BE2C (cell line): ENCODE data around the gene CCDC136. TPM values are rescaled to one million over a fixed set of nuclear protein-coding genes. Genes with fewer than 3 reads are reported as not detected.

ENCODE experiments used
- DNase-seq: peaks from one replicate; pipeline ENCODE4 v3.0.0-alpha.2; 2020
- H3K27me3 ChIP-seq: fragments of 250-450 bp; sonication (Bioruptor Pico); 2 replicates; pipeline ENCODE4 v1.5.1; 2020; ENCODE audit warnings: mild to moderate bottlenecking
- H3K36me3 ChIP-seq: fragments of 250-450 bp; sonication (Bioruptor Pico); 2 replicates; pipeline ENCODE4 v1.5.1; 2020; ENCODE audit warnings: mild to moderate bottlenecking
- H3K4me1 ChIP-seq: fragments of 250-450 bp; sonication (Bioruptor Pico); 2 replicates; pipeline ENCODE4 v1.5.1; 2020
- H3K4me3 ChIP-seq: 2 replicates; pipeline ENCODE4 v1.5.1; 2011; ENCODE audit warnings: low read depth, low read length
- H3K9me3 ChIP-seq: fragments of 250-450 bp; sonication (Bioruptor Pico); 2 replicates; pipeline ENCODE4 v1.5.1; 2020
- polyA plus RNA-seq: library from polyadenylated mRNA; unstranded; fragments of >200 nt; gene quantifications from one replicate; pipeline ENCODE4 v1.2.1, GENCODE V29; 2012; ENCODE audit warnings: low read depth, missing spikeins; ENCODE audit not compliant: insufficient read length, insufficient read depth
- TF ChIP-seq, protein P1 (sequence below): IDR thresholded peaks from 2 replicates; pipeline ENCODE4 v1.5.1; 2012; ENCODE audit warnings: mild to moderate bottlenecking, low read depth, low read length

Gene CCDC136
- 90.5 TPM for polyA plus RNA-seq

DNA sequence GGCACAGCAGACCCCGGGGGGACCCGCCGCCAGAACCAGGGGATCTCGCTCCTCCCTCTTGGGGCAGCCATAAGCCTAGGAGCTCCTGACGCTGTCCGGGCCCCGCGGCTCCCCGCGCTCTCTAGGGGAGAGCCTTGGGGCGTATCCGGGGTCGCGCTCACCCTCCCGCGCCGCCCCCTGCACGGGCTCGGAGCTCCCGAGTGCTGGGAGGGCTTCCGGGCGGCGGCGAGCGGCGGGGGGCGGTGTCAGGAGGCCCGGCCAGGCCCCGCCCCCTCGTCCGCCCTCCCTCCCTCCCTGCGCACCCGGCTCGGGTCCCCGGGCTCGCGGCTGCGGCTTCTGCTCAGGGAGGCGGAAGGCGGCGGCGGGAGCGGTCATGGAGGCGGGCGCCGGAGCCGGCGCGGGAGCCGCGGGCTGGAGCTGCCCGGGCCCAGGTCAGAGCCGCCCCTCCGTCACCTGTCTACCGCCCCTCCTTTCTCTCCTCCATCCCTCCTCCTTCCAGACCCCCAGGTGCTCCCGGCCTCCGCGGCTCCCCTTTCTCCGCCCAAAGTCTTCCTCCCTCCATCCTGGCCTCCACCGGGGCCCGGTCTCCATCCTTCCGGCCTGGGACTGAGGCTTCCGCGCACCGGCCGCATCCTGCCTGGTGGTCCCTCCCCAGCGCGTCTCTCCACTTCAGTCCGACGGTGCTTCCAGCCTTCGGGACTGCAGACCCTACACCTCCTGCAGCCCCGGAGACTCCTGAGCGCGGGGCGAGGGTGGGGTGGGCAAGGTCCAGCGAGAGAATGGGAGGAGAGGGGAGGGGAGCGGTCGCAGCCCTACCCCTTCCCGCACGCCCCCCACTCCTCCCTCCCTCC, at the start of gene CCDC136:
TSS of gene CCDC136 (plus strand) at position 848 of the 851 bp plus-strand sequence. CDS start 444 bp downstream, outside the sequence.
- H3K9me3 ChIP-seq, result no peaks in the 10 kb centered on the region
- TF ChIP-seq, protein P1, sequence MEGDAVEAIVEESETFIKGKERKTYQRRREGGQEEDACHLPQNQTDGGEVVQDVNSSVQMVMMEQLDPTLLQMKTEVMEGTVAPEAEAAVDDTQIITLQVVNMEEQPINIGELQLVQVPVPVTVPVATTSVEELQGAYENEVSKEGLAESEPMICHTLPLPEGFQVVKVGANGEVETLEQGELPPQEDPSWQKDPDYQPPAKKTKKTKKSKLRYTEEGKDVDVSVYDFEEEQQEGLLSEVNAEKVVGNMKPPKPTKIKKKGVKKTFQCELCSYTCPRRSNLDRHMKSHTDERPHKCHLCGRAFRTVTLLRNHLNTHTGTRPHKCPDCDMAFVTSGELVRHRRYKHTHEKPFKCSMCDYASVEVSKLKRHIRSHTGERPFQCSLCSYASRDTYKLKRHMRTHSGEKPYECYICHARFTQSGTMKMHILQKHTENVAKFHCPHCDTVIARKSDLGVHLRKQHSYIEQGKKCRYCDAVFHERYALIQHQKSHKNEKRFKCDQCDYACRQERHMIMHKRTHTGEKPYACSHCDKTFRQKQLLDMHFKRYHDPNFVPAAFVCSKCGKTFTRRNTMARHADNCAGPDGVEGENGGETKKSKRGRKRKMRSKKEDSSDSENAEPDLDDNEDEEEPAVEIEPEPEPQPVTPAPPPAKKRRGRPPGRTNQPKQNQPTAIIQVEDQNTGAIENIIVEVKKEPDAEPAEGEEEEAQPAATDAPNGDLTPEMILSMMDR, result no peak
- peaks cover 25% of the 10 kb centered on the region for H3K36me3 ChIP-seq
- no peaks in the 10 kb centered on the region for H3K4me1 ChIP-seq
- peak within 1 kb of the TSS; percentile 94 for H3K4me3 ChIP-seq
- H3K27me3 ChIP-seq, result no peaks in the 10 kb centered on the region
- DNase-seq, result peak; percentile 90

GRCh38 chr7:128742206-128742605, 49.6 kb upstream of the CCDC136 start:
- Histone ChIP-seq H3K9me3 (no peaks in the 10 kb centered on the region), H3K4me3 (no peak overlapping the region), H3K4me1 (peaks cover 4% of the 10 kb centered on the region), H3K27me3 (no peaks in the 10 kb centered on the region), H3K36me3 (0 out of 2 replicates have a peak, but pooled peaks cover 4% of the 10 kb centered on the region)
- TF ChIP-seq, protein P1, result no peak
- DNase-seq, result no peak

GRCh38 chr7:128743112-128743772, 48.5 kb upstream of the CCDC136 start:
- TF ChIP-seq, protein P1, result no peak
- Histone ChIP-seq H3K36me3 (peaks cover 11% of the 10 kb centered on the region), H3K4me3 (no peak overlapping the region), H3K4me1 (peaks cover 3% of the 10 kb centered on the region), H3K9me3 (no peaks in the 10 kb centered on the region), H3K27me3 (no peaks in the 10 kb centered on the region)
- no peak for DNase-seq

GRCh38 chr7:128744366-128744905, 47.3 kb upstream of the CCDC136 start:
- H3K4me3 ChIP-seq, result no peak overlapping the region
- H3K4me1 ChIP-seq, result no peaks in the 10 kb centered on the region
- no peak for DNase-seq
- TF ChIP-seq, protein P1, result no peak
- no peaks in the 10 kb centered on the region for H3K9me3 ChIP-seq
- H3K27me3 ChIP-seq, result no peaks in the 10 kb centered on the region
- peaks cover 23% of the 10 kb centered on the region for H3K36me3 ChIP-seq

DNA sequence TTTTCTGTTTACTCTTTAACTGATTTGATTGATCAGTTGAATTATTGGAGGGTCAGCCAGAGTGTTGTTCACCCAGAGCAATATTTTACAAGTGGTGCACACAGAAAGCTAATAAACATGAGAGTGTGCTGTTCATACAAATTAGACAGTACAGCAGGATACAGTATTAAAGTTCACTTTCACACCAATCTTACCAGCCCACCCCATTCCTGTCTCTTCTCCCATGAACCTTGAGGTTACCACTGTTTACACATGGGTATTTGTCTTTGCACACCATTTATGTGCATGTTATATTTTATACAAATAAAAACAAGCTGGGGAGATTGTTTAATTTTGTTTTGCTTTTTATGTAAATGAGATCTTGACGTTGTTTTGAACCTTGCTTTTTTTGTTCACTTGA, 46.1 kb upstream of the CCDC136 start:
- no peak overlapping the region for H3K4me3 ChIP-seq
- no peak for DNase-seq
- no peaks in the 10 kb centered on the region for H3K4me1 ChIP-seq
- no peaks in the 10 kb centered on the region for H3K27me3 ChIP-seq
- H3K9me3 ChIP-seq, result no peaks in the 10 kb centered on the region
- TF ChIP-seq, protein P1, result no peak
- H3K36me3 ChIP-seq, result peaks cover 34% of the 10 kb centered on the region
